GM10266 (cell line): Measurements from ENCODE around the gene SOX12.

Experiments
- DNase-seq: peaks from one replicate; pipeline ENCODE4 v3.0.0; 2012; ENCODE audit errors: extremely low spot score
- TF ChIP-seq, protein P1 (sequence below): IDR thresholded peaks from 2 replicates; pipeline ENCODE4 v1.5.1; 2012; ENCODE audit warnings: mild to moderate bottlenecking, low read depth; ENCODE audit not compliant: control insufficient read depth, insufficient read depth; ENCODE audit errors: missing control alignments

The SOX12 gene

GRCh38 chr20:325045-325888 is at the start of gene SOX12:
Gene SOX12, plus strand, starts transcription at chr20:325552. Its CDS starts 373 bp downstream, at chr20:325925.
- TF ChIP-seq, protein P1, sequence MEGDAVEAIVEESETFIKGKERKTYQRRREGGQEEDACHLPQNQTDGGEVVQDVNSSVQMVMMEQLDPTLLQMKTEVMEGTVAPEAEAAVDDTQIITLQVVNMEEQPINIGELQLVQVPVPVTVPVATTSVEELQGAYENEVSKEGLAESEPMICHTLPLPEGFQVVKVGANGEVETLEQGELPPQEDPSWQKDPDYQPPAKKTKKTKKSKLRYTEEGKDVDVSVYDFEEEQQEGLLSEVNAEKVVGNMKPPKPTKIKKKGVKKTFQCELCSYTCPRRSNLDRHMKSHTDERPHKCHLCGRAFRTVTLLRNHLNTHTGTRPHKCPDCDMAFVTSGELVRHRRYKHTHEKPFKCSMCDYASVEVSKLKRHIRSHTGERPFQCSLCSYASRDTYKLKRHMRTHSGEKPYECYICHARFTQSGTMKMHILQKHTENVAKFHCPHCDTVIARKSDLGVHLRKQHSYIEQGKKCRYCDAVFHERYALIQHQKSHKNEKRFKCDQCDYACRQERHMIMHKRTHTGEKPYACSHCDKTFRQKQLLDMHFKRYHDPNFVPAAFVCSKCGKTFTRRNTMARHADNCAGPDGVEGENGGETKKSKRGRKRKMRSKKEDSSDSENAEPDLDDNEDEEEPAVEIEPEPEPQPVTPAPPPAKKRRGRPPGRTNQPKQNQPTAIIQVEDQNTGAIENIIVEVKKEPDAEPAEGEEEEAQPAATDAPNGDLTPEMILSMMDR: no peak
- DNase-seq: peak; percentile 98

- TF ChIP-seq, protein P1: no peak
- DNase-seq: no peak
Measured at GRCh38 chr20:275791-276190, 49.6 kb upstream of the SOX12 start.

GRCh38 chr20:276620-277495 is 48.5 kb upstream of the SOX12 start:
- TF ChIP-seq, protein P1: no peak
- no peak for DNase-seq

DNA sequence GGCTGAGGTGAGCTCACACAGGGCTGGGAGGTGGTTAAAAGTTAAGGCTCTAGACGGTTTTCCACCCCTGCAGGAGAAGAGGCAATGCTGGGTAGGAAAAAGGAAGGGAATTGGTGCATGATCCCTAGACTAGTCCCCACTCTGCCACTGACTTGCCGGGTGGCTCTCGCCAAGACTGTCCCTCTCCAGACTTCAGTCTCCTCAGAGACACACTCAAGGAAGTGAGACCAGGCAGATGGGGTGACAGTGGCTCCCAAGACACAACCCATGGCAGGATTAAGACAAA is 47.9 kb upstream of the SOX12 start:
- TF ChIP-seq, protein P1: no peak
- DNase-seq: no peak

DNA sequence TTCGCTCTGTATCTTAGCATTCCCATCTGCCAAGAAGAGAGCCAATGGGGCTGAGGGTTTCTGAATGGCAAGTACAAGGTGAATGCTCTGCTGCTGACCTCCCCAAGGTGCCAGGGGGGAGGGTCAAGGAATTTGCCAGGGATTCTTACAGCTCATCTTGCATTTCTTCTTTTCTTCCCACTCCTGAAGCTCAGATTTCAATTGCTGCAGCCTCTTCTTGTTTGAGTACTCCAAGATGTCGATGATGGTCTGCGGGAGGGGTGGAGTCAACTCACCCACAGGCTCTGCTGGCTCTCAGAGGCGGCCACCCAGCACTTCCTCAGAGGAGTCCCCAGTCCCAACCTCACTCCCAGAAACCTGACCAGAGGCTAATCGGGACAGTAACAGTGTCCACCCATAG is 47.2 kb upstream of the SOX12 start:
- TF ChIP-seq, protein P1: no peak
- no peak for DNase-seq

- TF ChIP-seq, protein P1: no peak
Measured at GRCh38 chr20:278607-279571, 46.5 kb upstream of the SOX12 start.

More at GRCh38 chr20:278607-279571, 46.5 kb upstream of the SOX12 start:
- DNase-seq: no peak
